NCI-H1694 (cell line): Measurements from ENCODE around the gene TBC1D5.

Source experiments
- DNase-seq: peaks from one replicate; lab custom pipeline; 2025; lab: John Stamatoyannopoulos, UW

The TBC1D5 gene

GRCh38 chr3:17179381-17180205 is 562.8 kb downstream of the TBC1D5 start:
- peak; percentile 74 for DNase-seq

- DNase-seq = no peak
These were observed 565.7 kb downstream of the TBC1D5 start for GRCh38 chr3:17176757-17177156.

GRCh38 chr3:17175187-17175807 is 567.1 kb downstream of the TBC1D5 start:
- no peak for DNase-seq

GRCh38 chr3:17166369-17166768 is 576.1 kb downstream of the TBC1D5 start:
- no peak for DNase-seq

- peak; percentile 36 for DNase-seq
These were observed 580.3 kb downstream of the TBC1D5 start for GRCh38 chr3:17162116-17162515.

GRCh38 chr3:17160597-17160996 is 581.8 kb downstream of the TBC1D5 start:
- DNase-seq = no peak

- no peak for DNase-seq
These were observed 583.3 kb downstream of the TBC1D5 start for GRCh38 chr3:17158941-17159682.

GRCh38 chr3:17157713-17158112 is 584.7 kb downstream of the TBC1D5 start:
- no peak for DNase-seq

- DNase-seq = no peak
These were observed 585.6 kb downstream of the TBC1D5 start for GRCh38 chr3:17156864-17157263.

- DNase-seq = no peak
These were observed 586.5 kb downstream of the TBC1D5 start for GRCh38 chr3:17155951-17156350.

GRCh38 chr3:17154941-17155340 is 587.5 kb downstream of the TBC1D5 start:
- no peak for DNase-seq

GRCh38 chr3:17154221-17154620 is 588.2 kb downstream of the TBC1D5 start:
- no peak for DNase-seq

GRCh38 chr3:17153209-17153608 is 589.2 kb downstream of the TBC1D5 start:
- DNase-seq = no peak

GRCh38 chr3:17151598-17152373 is 590.6 kb downstream of the TBC1D5 start:
- no peak for DNase-seq

- DNase-seq = no peak
These were observed 593.4 kb downstream of the TBC1D5 start for GRCh38 chr3:17149076-17149475.

- no peak for DNase-seq
These were observed 597.8 kb downstream of the TBC1D5 start for GRCh38 chr3:17144665-17144993.

GRCh38 chr3:17143893-17144664 is 598.4 kb downstream of the TBC1D5 start:
- DNase-seq = no peak

GRCh38 chr3:17142516-17142915 is 599.9 kb downstream of the TBC1D5 start:
- no peak for DNase-seq

GRCh38 chr3:17141699-17142098 is 600.7 kb downstream of the TBC1D5 start:
- DNase-seq = no peak

GRCh38 chr3:17140670-17141505 is 601.5 kb downstream of the TBC1D5 start:
- no peak for DNase-seq
